OCI-LY7 (cell line): Measurements from ENCODE around the gene PLD5. TPM values are rescaled to one million over a fixed set of nuclear protein-coding genes. Genes with fewer than 3 reads are reported as not detected.
"Not testable (repeated sequence)": the region's sequence is repeated elsewhere in the genome, so short reads cannot be mapped to it uniquely, and the experiment has no call there.

Source experiments
- BruUV-seq: library from RNA; stranded (reverse); fragments of 400-500 nt; replicated peaks from 2 replicates; lab custom pipeline; 2021; lab: Mats Ljungman, UMichigan
- CTCF ChIA-PET: fragments of 300-600 bp; sonication (Branson Sonifier 250); formaldehyde crosslinking; loops from one replicate; lab custom pipeline; 2022; ENCODE audit warnings: antibody characterized with exemption; ENCODE audit not compliant: unreplicated experiment; lab: Charles Lee
- POLR2A ChIA-PET: fragments of 300-600 bp; sonication (Branson Sonifier 250); formaldehyde crosslinking; loops from one replicate; lab custom pipeline; 2022; ENCODE audit warnings: antibody characterized with exemption; lab: Charles Lee
- DNase-seq: peaks from one replicate; pipeline ENCODE4 v3.0.0-alpha.2; 2015; ENCODE audit warnings: low spot score
- H2AFZ ChIP-seq: fragments of 200-600 bp; sonication (generic), shearing (Covaris generic); 2 replicates; pipeline ENCODE4 v1.6.1; 2014; ENCODE audit warnings: mild to moderate bottlenecking, antibody characterized with exemption, low read length, moderate library complexity
- H3K27ac ChIP-seq: fragments of 200-600 bp; sonication (generic); 2 replicates; pipeline ENCODE4 v1.5.1; 2014; ENCODE audit warnings: mixed run types, low read depth, mild to moderate bottlenecking, moderate library complexity, low read length, inconsistent platforms; ENCODE audit not compliant: poor library complexity, severe bottlenecking
- H3K36me3 ChIP-seq: fragments of 200-600 bp; sonication (generic); 2 replicates; pipeline ENCODE4 v1.6.1; 2014; ENCODE audit warnings: mild to moderate bottlenecking, antibody characterized with exemption, low read length, moderate library complexity, mixed read lengths; ENCODE audit not compliant: insufficient read depth
- H3K4me1 ChIP-seq: fragments of 200-600 bp; sonication (generic); 2 replicates; pipeline ENCODE4 v1.5.1; 2014; ENCODE audit warnings: mild to moderate bottlenecking, low read length; ENCODE audit not compliant: insufficient read depth, poor library complexity, severe bottlenecking
- H3K4me2 ChIP-seq: fragments of 200-600 bp; sonication (generic); 2 replicates; pipeline ENCODE4 v1.6.1; 2014; ENCODE audit warnings: mild to moderate bottlenecking, low read length
- H3K4me3 ChIP-seq: fragments of 200-600 bp; sonication (generic); 2 replicates; pipeline ENCODE4 v1.5.1; 2014; ENCODE audit warnings: mild to moderate bottlenecking, low read depth, low read length; ENCODE audit not compliant: poor library complexity, severe bottlenecking
- H3K79me2 ChIP-seq: fragments of 200-600 bp; sonication (generic); 2 replicates; pipeline ENCODE4 v1.6.1; 2016; ENCODE audit warnings: low read depth, mild to moderate bottlenecking, low read length, moderate library complexity, mixed read lengths; ENCODE audit not compliant: insufficient read depth
- H3K9me2 ChIP-seq: fragments of 200-600 bp; sonication (generic); 2 replicates; pipeline ENCODE4 v1.6.1; 2016; ENCODE audit warnings: mild to moderate bottlenecking, low read length, mixed read lengths; ENCODE audit not compliant: insufficient read depth
- H3K9me3 ChIP-seq: fragments of 200-600 bp; sonication (generic); 2 replicates; pipeline ENCODE4 v1.6.1; 2014; ENCODE audit warnings: mild to moderate bottlenecking, mixed run types, low read length, mixed read lengths
- H4K20me1 ChIP-seq: fragments of 200-600 bp; sonication (generic); 2 replicates; pipeline ENCODE4 v1.6.1; 2014; ENCODE audit warnings: mild to moderate bottlenecking, antibody characterized with exemption, low read length, moderate library complexity, mixed read lengths; ENCODE audit not compliant: insufficient read depth
- CTCF ChIP-seq: fragments of 200-600 bp; sonication (generic); conservative IDR thresholded peaks from 2 replicates; pipeline ENCODE4 v1.5.1; 2014; ENCODE audit warnings: mild to moderate bottlenecking, antibody characterized with exemption, low read length, moderate library complexity, mixed read lengths
- EZH2phosphoT487 ChIP-seq: fragments of 200-600 bp; sonication (generic); IDR thresholded peaks from 2 replicates; pipeline ENCODE4 v1.6.1; 2018; ENCODE audit warnings: low read depth, borderline replicate concordance, mild to moderate bottlenecking, mixed run types, antibody characterized with exemption, low read length, moderate library complexity, mixed read lengths
- intact Hi-C: fragments of 100-400 bp; cut with micrococcal nuclease; formaldehyde crosslinking; loops from one replicate; pipeline ENCODE4 v1.10.0; 2022; ENCODE audit not compliant: unreplicated experiment
- total RNA-seq, 2 experiments: library from RNA; depleted of rRNA in 1 of 2; stranded (reverse); fragments of >200 nt in 1 of 2; shearing (Covaris generic) in 1 of 2; gene quantifications; 2 replicates each; pipeline ENCODE4 v1.2.3, GENCODE V29; 2014 to 2022

Gene PLD5
- total RNA-seq, 2 experiments from 2014 or later: not detected

DNA sequence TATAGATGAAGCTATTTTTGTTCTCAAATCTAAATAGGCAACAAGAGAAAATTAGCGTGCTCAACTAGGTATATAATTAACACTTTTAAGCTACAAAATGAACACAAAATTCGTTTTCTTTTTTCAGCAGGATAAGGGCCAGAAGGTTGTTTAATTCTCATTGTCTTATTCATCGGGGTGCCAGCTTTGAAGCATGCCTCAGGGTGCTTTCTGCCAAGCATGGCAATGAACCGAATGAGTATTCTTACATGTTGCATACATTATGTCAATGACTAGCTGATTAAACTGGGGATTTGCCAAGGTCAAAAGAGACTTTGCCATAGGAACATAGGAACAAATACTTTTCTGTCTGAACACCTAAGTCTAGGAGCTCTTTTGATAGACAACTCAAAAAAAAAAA, 423.6 kb downstream of the PLD5 start:
- Histone ChIP-seq H2AFZ (no peak overlapping the region), H3K79me2 (no peaks in the 10 kb centered on the region), H4K20me1 (no peaks in the 10 kb centered on the region), H3K4me3 (no peak overlapping the region), H3K4me2 (no peak overlapping the region), H3K27ac (no peak overlapping the region), H3K9me3 (no peaks in the 10 kb centered on the region), H3K4me1 (no peaks in the 10 kb centered on the region), H3K9me2 (no peaks in the 10 kb centered on the region), H3K36me3 (no peaks in the 10 kb centered on the region)
- CTCF ChIA-PET: interaction anchor here (0.5 kb wide), 1 partner anchor 196 kb away, joined by 3 read pairs; no protein-coding TSS in a partner anchor
- intact Hi-C loops: no loop called here
- no peak for TF ChIP-seq EZH2phosphoT487
- no peak for TF ChIP-seq CTCF
- no peak for DNase-seq
- BruUV-seq: no TSS peak
- POLR2A ChIA-PET: interaction anchor here (0.6 to 1.0 kb wide), 3 partner anchors 30 to 671 kb away, joined by 3 to 7 read pairs (median 4); no protein-coding TSS in a partner anchor

DNA sequence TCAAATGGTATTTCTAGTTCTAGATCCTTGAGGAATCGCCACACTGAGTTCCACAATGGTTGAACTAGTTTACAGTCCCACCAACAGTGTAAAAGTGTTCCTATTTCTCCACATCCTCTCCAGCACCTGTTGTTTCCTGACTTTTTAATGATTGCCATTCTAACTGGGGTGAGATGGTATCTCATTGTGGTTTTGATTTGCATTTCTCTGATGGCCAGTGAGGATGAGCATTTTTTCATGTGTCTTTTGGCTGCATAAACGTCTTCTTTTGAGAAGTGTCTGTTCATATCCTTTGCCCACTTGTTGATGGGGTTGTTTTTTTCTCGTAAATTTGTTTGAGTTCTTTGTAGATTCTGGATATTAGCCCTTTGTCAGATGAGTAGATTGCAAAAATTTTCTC, 427.2 kb downstream of the PLD5 start:
- H3K9me3 ChIP-seq, H3K36me3 ChIP-seq, H3K79me2 ChIP-seq, H3K4me1 ChIP-seq, CTCF ChIA-PET, intact Hi-C loops, POLR2A ChIA-PET, H3K4me3 ChIP-seq, H3K9me2 ChIP-seq, H2AFZ ChIP-seq, H3K27ac ChIP-seq, BruUV-seq, DNase-seq, H3K4me2 ChIP-seq, H4K20me1 ChIP-seq: not testable (repeated sequence)

GRCh38 chr1:242093116-242093515, 431.4 kb downstream of the PLD5 start:
- Histone ChIP-seq H3K4me1 (no peaks in the 10 kb centered on the region), H3K9me2 (no peaks in the 10 kb centered on the region), H3K9me3 (no peaks in the 10 kb centered on the region), H3K36me3 (no peaks in the 10 kb centered on the region), H3K4me3 (no peak overlapping the region), H3K27ac (no peak overlapping the region), H3K79me2 (no peaks in the 10 kb centered on the region), H4K20me1 (no peaks in the 10 kb centered on the region), H2AFZ (no peak overlapping the region), H3K4me2 (no peak overlapping the region)
- CTCF ChIA-PET: no interaction called here
- no TSS peak for BruUV-seq
- no peak for TF ChIP-seq CTCF
- TF ChIP-seq EZH2phosphoT487: no peak
- intact Hi-C loops: no loop called here
- DNase-seq: no peak
- POLR2A ChIA-PET: interaction anchor here (1.6 to 1.7 kb wide), 2 partner anchors 11 to 16 kb away, joined by 3 to 4 read pairs; no protein-coding TSS in a partner anchor
